Right kidney (tissue), 1 donor: ENCODE measurements around the gene JADE1.

Experiments used
- DNase-seq: peaks from one replicate; pipeline ENCODE4 v3.0.0-alpha.2; 2016

Gene JADE1

DNA sequence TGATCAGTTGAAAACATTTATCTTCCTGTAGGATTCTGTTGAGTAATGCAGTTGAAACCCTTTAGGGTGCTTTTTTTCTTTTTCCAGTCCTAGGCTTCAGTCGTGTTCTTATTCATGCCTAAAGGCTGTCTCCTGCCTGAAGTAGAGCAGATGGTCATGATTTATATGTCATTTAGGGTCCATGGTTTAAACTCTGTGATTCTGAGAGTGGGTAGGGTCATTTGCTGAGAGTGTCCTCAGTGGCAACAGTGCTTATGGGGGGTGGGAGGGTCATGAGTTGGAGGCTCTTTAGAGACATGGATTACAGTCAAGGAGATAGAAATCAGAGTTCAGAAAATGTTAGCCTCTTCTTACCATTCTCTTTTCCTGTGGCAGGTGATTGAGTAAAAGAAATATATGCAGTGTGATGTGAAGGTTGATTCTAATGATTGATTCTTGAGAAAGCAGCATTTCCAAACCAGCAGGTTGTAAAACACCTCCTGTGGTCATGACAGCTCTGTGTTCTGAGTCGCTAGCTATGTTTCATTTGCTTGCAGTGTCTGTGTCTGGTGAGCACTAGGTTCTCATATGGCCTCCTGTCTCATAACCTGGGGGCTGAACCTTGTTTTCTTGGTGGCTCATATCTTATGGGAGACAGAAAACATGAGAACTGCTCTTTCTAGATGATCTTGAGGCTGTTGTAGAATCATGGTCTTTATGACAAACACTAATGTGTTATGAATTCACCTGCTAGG, 60.4 kb downstream of the JADE1 start:
- no peak for DNase-seq

DNA sequence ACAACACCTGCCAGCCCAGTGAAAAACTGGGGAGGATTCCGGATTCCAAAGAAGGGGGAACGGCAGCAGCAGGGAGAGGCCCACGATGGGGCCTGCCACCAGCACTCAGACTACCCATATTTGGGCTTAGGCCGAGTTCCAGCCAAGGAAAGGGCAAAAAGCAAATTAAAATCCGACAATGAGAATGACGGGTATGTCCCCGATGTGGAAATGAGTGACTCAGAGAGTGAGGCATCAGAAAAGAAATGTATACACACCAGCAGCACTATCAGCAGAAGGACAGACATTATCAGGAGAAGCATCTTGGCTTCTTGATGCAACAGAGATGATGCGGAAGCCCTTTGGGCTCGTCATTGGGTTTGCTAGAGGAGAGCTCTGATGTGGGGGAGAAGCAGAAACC, 62.4 kb downstream of the JADE1 start:
- DNase-seq, result no peak

DNA sequence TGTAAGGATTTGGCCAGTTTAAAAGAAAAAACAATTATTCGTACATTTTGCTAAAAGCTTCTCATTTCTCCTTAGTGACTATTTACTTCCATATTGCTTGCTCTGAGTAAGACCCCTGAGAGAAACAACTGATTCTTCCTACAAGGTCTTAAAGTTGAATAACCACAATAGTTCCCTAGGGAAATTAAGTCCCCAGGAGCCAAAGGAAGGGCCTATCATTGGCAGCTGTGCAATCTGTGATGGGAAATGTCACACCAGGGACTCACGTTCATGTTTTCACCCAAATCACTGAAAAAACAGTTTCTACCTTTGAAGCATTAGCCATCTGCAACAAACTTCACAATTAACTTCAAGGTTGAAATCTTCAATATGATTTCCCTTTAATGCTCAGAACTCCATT, 66.7 kb downstream of the JADE1 start:
- no peak for DNase-seq

GRCh38 chr4:128877934-128878333, 68.4 kb downstream of the JADE1 start:
- DNase-seq, result no peak

DNA sequence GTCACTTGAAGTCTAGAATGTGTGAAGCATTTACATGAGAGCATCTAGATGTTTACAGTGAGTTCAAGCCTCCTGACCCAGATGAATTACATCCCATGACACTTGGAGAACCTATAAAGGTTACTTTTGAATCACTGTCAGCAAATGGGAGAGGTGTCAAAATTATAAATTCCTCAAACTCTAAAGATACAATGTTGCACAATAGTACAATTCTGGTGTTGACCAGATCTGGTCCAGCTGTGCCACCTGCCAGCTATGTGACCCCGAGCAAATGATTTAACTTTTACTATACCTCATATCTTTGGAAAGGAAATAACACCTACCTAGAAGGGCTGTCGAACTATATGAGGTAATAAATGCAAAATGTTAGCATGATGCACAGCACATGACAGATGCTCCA, 69.8 kb downstream of the JADE1 start:
- no peak for DNase-seq

- DNase-seq, result no peak
Observed at GRCh38 chr4:128879971-128880370, 70.5 kb downstream of the JADE1 start.

- DNase-seq, result no peak
Observed at GRCh38 chr4:128880662-128881061, 71.2 kb downstream of the JADE1 start.

GRCh38 chr4:128904821-128905220, 95.3 kb downstream of the JADE1 start:
- no peak for DNase-seq

- DNase-seq, result no peak
Observed at GRCh38 chr4:128906581-128906980, 97.1 kb downstream of the JADE1 start.

DNA sequence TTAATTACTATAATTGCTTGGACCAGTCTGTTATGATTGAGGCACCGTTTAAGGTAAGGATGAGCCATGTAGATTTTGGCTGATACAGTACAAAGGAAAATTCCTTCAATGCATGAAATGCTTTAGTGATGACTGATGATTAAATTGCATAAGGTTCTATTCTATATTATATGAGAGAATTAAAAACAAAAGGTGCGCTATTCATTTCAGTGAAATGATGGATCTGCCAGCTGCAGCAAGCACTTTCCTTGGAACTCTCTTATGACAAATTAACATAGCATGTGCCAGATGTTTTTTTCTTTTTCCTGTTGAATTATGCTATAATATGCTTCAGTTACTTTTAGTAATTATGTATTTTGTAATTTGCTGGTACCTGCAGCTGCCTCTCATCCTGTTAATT, 98.5 kb downstream of the JADE1 start:
- no peak for DNase-seq

GRCh38 chr4:128908735-128909134, 99.2 kb downstream of the JADE1 start:
- no peak for DNase-seq

GRCh38 chr4:128913228-128913627, 103.7 kb downstream of the JADE1 start:
- DNase-seq, result no peak

GRCh38 chr4:128915544-128915943, 106.0 kb downstream of the JADE1 start:
- no peak for DNase-seq

DNA sequence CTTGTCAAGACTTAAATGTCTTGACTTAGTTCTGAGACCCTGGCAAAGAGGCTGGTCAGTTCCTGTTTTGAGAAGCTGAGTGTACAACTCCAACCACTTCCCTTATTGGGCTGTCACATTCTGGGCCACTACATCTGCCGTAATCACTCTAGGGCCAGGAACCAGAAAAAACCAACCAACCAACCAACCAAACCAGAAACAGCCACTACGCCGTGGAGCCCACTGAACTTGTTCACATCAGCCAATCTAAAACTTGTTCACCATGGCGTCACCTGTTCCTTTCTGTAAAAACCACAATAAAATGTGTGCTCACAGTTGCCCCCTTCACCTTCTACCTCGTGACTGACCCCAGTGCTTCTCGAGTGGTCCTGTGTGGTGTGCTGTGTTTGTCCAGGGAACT, 107.3 kb downstream of the JADE1 start:
- no peak for DNase-seq

DNA sequence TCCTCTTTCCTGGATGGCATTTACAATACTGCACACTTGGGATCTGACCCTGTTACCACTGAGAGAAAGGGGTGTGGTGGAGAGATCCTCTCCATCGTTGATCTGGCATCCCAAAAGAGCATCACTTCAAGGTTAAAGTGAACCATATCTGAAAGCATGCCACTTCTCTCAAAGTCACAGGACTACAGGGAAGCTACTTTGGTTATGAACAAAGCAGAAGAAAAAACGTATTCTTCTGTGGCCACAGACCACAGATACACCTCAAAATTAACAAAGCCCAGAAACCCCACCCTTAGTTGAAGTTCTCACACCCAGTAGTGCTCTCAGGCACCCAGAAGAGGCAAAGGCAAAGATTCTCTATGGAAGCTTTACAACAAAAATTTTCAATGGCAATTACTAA, 108.3 kb downstream of the JADE1 start:
- no peak for DNase-seq

DNA sequence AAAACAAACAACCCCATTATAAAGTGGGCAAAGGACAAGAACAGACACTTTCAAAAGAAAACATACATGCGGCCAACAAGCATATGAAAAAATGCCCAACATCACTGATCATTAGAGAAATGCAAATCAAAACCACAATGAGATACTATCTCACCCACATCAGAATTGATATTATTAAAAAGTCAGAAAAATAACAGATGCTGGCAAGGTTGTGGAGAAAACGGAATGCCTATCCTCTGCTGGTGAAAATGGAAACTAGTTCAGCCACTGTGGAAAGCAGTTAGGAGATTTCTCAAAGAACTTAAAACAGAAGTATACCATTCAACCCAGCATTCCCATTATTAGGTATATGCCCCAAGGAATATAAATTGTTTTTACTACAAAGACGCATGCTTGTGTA, 112.5 kb downstream of the JADE1 start:
- no peak for DNase-seq
